ENCODE measurements around the gene CHL1. TPM values are rescaled to one million over a fixed set of nuclear protein-coding genes. Genes with fewer than 3 reads are reported as not detected.

Gene CHL1
- total RNA-seq, 1 donor: 1.8 TPM

DNA sequence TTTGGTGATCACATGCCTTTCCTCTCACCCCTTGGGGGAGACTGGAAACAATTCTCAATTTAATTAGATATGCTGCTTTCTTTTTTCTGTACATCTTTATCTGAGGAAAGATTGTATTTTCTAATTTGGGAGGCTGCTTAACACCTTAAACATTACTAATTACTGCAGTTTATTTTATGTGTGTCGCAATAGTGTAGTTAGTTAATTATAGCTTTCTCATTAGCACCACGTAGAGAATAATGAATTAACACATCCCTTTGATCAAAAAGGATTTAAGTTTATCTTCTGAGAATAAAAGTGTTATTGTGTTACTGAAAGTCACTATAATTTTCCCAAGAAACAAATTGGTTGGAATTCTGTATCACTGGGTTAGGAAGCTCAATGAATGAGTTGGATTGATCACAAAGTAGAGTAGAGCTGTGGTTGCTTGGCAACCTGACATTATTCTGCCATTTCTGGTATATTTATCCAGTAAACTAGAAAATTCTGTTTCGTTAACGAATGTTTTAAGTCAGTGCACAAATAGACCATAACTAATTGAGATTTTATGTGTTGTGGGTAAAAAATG, 4.3 kb downstream of the CHL1 start:
- Histone ChIP-seq H3K4me3 (ENCODE audit: low read length) (no peak overlapping the region), H3K4me1 (ENCODE audit: insufficient read depth, low read length) (no peaks in the 10 kb centered on the region), H3K27me3 (ENCODE audit: insufficient read depth, low read length) (peaks cover 37% of the 10 kb centered on the region), H3K9me3 (ENCODE audit: low read depth, low read length) (no peaks in the 10 kb centered on the region)

DNA sequence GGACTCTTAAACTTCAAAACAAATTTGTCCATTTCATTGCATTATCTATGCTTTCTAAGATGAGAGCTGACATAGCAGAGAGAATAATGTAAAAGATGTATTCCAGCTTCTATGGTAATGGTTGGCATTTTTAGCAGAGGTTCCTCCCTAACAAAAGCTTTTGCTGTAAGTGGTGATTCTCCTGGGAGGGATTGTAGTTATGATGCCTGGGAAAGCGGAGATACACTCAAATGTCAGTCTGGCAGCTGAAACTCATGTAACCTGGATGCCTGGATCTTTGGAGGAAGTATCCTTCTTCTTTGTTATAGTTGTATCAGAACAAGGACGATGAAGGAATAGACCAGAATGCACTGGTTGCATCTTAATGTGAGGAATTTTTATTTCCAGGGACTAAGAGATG, 7.5 kb downstream of the CHL1 start:
- no peaks in the 10 kb centered on the region for H3K4me1 ChIP-seq (ENCODE audit: insufficient read depth, low read length)
- no peaks in the 10 kb centered on the region for H3K9me3 ChIP-seq (ENCODE audit: low read depth, low read length)
- H3K27me3 ChIP-seq (ENCODE audit: insufficient read depth, low read length): peaks cover 12% of the 10 kb centered on the region
- no peak overlapping the region for H3K4me3 ChIP-seq (ENCODE audit: low read length)

DNA sequence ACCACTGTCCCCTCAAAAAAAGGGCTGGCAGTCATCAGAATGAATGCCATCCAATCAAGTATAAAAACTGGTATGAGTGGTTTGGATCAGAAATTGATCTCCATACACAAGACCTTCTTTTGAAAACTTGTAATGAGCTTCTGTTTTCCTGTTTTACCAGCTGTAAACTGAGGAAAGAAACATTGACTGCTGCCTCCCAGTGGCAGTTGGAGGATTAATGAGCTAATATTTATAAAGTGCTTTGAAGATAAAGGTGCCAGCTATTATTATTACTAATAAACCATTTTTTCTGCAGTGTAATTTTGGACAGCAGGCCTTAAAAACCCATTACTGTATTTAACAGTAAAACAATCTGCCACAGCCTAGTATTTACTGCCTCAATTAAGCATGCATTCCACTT, 11.4 kb downstream of the CHL1 start:
- no peaks in the 10 kb centered on the region for H3K4me1 ChIP-seq (ENCODE audit: insufficient read depth, low read length)
- H3K27me3 ChIP-seq (ENCODE audit: insufficient read depth, low read length): no peaks in the 10 kb centered on the region
- no peaks in the 10 kb centered on the region for H3K9me3 ChIP-seq (ENCODE audit: low read depth, low read length)
- no peak overlapping the region for H3K4me3 ChIP-seq (ENCODE audit: low read length)

DNA sequence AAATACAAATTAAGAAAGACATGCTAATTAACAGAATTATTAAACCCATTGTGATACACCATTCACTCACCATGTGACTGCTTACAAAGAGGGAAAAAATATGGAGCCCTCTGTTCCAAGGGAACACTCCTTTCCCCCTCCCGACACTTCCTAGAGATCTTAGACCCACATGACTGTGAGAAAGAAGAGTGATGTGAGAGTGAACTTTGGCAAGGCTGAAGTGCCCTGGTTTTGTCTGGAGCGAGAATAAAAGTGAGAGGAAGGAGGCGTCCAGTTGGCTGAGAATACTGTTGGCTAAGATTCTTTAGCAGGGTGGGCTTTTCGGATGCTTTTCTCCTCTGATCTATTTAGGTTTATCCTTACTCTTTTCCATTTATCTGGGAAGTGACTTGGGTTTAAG, 14.1 kb downstream of the CHL1 start:
- H3K27me3 ChIP-seq (ENCODE audit: insufficient read depth, low read length): no peaks in the 10 kb centered on the region
- no peak overlapping the region for H3K4me3 ChIP-seq (ENCODE audit: low read length)
- H3K9me3 ChIP-seq (ENCODE audit: low read depth, low read length): no peaks in the 10 kb centered on the region
- no peaks in the 10 kb centered on the region for H3K4me1 ChIP-seq (ENCODE audit: insufficient read depth, low read length)

DNA sequence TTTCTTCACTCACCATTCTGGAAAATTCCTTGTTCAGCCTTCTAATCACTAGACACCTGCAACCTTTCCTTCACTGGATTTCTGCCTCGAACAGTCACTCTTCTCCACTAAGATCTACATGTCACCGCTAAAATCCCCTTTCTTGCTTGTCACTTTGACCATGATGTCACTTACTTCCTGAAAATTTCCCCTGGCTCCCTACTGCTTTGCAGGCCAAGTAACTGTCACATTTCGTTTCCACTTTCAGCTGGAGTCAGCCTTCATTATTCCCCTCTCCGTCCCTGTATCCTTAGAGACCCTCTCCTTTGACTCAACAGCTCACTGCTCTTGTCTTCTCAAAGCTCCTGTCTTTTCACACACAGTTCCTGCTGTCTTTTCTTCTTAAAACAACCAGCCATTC, 15.9 kb downstream of the CHL1 start:
- H3K4me1 ChIP-seq (ENCODE audit: insufficient read depth, low read length): no peaks in the 10 kb centered on the region
- no peaks in the 10 kb centered on the region for H3K27me3 ChIP-seq (ENCODE audit: insufficient read depth, low read length)
- no peaks in the 10 kb centered on the region for H3K9me3 ChIP-seq (ENCODE audit: low read depth, low read length)
- no peak overlapping the region for H3K4me3 ChIP-seq (ENCODE audit: low read length)

DNA sequence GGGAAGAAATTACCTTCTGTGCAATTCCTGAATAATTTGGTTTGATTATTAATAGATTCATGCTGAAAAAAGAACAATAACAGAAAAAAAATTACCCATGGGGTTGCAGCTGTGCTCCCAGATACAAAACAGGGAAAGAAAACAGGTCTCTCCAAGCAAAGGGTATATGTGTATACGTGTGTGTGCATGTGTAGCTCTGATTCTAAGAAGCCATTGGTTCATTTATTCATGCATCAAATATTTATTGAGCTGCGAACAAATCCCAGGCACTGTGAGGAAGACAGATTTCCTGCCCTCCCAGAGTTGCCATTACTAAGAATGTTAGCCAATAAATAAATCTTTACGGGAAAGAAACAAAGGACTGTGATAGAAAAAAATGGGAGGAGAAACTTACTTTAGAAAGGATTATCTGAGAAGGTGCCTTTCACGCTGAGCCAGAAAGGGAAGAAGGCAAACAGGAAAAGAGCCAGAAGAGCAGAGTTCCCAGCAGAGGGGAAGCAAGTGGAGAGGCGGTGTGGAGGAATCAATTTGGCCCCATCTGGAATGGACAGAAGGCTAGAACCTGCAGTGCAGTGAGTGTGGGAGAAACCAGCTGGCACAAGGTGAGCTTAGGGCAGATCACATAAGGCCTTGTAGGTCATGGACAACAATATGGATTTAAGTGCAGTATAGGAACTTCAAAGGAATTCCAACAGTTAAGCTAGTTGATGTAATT, 20.7 kb downstream of the CHL1 start:
- Histone ChIP-seq H3K9me3 (ENCODE audit: low read depth, low read length) (no peaks in the 10 kb centered on the region), H3K4me3 (ENCODE audit: low read length) (no peak overlapping the region), H3K4me1 (ENCODE audit: insufficient read depth, low read length) (no peaks in the 10 kb centered on the region), H3K27me3 (ENCODE audit: insufficient read depth, low read length) (no peaks in the 10 kb centered on the region)

DNA sequence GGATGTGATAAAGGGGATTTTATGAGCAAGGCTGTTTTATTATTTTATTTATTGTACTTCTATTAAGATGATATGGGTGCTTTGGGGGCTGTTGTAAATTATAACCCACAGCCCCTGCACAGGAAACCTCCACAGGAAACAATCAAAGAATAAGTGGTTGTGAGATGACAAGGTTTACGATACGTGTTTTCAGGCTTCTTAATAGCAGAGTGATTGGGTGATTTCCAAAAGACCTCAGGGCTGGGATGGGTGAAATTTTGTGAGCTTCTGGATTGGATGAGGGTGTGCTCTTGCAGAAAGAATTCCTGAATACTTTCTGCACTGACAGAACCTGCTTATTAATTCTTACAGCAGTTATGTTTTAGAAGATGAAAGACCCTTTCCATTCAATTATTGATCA, 21.4 kb downstream of the CHL1 start:
- no peaks in the 10 kb centered on the region for H3K4me1 ChIP-seq (ENCODE audit: insufficient read depth, low read length)
- H3K9me3 ChIP-seq (ENCODE audit: low read depth, low read length): peaks cover 4% of the 10 kb centered on the region
- H3K4me3 ChIP-seq (ENCODE audit: low read length): no peak overlapping the region
- no peaks in the 10 kb centered on the region for H3K27me3 ChIP-seq (ENCODE audit: insufficient read depth, low read length)

DNA sequence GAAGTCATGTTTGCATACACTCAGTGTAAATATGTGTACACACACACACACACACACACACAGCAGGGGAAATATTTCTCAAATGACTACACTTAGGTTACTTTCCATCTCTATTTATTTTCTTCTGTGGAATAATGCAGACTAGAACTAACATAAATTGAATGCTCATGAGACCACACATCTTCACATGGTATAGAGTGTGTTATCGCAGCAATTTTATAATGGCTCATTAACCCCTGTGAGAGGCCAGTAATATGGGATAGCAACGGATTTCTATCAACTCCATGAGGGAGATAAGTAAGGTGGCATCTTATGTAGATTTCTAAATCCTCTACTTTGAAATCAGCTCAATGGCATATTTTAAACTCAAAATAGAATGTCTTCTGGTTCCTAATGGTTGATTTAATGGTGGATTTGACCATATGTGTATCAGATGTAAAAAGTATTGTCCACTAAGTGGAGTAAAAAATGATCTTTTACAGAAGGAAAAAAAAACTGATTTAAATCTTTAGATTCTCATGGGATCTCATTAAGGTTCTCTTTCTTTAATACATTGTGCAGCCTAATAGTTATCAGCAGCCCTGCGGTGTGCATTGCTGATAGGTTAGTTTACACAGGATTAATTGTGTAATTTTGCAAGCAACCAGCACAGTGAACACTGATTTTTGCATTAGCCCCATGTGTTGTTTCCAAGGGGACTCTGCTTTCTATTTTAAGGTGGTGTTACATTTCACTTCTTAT, 32.0 kb downstream of the CHL1 start:
- no peaks in the 10 kb centered on the region for H3K27me3 ChIP-seq (ENCODE audit: insufficient read depth, low read length)
- no peaks in the 10 kb centered on the region for H3K4me1 ChIP-seq (ENCODE audit: insufficient read depth, low read length)
- no peak overlapping the region for H3K4me3 ChIP-seq (ENCODE audit: low read length)
- no peaks in the 10 kb centered on the region for H3K9me3 ChIP-seq (ENCODE audit: low read depth, low read length)

DNA sequence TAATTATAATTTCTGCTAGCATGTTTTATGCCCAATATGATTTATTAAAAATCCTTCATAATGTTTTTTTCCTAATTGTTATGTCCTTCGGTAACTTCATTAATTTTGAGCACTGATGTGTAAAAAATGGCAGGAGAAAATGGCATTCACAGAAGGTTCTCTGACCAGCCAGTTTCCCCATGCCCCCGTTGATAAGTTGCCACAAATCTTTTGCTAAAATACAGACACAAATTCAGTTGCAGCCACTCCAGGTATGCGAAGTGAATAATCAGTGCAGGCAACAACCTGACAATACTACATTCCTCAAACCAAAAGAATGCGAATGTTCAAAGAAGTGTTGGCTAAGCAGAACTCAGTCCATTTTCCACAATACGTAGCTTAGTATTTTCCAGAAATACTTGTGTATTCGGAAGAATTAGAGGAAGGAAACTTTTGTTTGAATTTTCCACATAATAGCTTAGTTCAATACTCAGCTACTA, 32.7 kb downstream of the CHL1 start:
- Histone ChIP-seq H3K4me3 (ENCODE audit: low read length) (no peak overlapping the region), H3K9me3 (ENCODE audit: low read depth, low read length) (no peaks in the 10 kb centered on the region), H3K27me3 (ENCODE audit: insufficient read depth, low read length) (no peaks in the 10 kb centered on the region), H3K4me1 (ENCODE audit: insufficient read depth, low read length) (no peaks in the 10 kb centered on the region)

DNA sequence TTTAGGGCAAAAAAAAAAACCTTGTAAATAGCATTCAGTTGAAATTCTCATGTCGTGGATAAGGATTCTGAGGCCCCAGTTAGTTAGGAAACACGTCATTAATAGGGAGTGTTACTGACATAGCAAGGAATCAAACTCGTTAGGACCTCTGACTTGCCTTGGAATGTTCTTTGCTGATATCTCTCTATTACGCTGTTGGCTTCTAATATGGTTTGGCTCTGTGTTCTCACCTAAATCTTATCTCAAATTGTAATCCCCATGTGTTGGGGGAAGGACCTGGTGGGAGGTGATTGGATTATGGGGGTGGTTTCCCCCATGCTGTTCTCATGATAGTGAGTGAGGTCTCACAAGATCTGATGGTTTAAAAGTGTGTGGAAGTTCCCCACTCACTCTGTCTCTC, 40.3 kb downstream of the CHL1 start:
- no peaks in the 10 kb centered on the region for H3K27me3 ChIP-seq (ENCODE audit: insufficient read depth, low read length)
- H3K4me3 ChIP-seq (ENCODE audit: low read length): no peak overlapping the region
- no peaks in the 10 kb centered on the region for H3K4me1 ChIP-seq (ENCODE audit: insufficient read depth, low read length)
- H3K9me3 ChIP-seq (ENCODE audit: low read depth, low read length): no peaks in the 10 kb centered on the region

DNA sequence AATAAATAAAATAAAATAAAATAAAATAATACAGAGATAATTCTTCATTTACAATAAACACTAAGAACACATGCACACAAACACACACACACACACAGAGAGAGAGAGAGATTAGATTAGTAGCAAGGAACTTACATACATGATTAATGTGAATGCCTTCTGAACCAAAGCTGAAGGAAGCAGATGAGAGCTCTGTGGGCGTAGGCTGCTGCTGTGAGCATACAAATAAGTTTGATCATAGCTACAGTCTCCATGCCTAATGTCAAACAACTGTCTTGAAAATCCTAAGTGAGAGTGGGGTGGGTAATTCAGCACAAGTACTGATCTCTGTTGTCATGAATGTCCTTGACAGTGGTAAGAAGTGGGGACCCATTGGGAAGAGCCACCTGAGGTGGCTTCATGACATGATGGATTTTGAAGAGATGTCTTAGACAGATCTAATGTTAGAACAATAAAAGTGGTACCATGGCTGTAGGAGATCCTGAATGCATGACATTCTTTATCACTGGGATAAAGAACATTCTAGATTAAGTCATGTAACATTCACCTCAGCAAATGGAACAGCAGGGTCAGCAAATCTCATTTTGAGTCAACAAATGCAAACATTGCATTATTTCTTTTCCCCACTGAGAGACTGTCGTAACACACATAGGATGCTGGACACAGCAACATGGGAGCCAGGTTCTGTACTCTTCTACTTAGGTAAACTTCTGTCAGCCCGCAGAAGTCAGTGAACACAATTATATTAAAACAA, 46.2 kb downstream of the CHL1 start:
- Histone ChIP-seq H3K4me3 (ENCODE audit: low read length) (no peak overlapping the region), H3K27me3 (ENCODE audit: insufficient read depth, low read length) (no peaks in the 10 kb centered on the region), H3K9me3 (ENCODE audit: low read depth, low read length) (no peaks in the 10 kb centered on the region), H3K4me1 (ENCODE audit: insufficient read depth, low read length) (no peaks in the 10 kb centered on the region)

DNA sequence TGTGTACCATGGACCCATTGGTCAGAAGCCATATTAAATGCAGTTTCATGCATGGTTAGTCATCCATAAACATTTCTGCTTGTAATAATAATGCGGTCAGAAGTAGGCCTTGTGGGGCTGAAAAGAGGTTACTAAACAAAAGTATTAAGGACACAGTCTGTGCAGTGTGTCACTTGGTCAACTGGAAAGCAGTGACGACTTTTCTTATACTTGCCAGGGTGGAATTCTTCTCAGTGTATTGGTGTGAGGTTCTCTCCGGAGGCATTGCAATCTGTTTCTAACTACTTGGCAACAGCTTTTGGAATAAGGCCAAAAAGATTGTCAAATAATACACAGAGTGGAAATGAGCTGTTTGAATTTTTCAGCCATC, 46.8 kb downstream of the CHL1 start:
- Histone ChIP-seq H3K9me3 (ENCODE audit: low read depth, low read length) (no peaks in the 10 kb centered on the region), H3K4me1 (ENCODE audit: insufficient read depth, low read length) (no peaks in the 10 kb centered on the region), H3K4me3 (ENCODE audit: low read length) (no peak overlapping the region), H3K27me3 (ENCODE audit: insufficient read depth, low read length) (no peaks in the 10 kb centered on the region)

DNA sequence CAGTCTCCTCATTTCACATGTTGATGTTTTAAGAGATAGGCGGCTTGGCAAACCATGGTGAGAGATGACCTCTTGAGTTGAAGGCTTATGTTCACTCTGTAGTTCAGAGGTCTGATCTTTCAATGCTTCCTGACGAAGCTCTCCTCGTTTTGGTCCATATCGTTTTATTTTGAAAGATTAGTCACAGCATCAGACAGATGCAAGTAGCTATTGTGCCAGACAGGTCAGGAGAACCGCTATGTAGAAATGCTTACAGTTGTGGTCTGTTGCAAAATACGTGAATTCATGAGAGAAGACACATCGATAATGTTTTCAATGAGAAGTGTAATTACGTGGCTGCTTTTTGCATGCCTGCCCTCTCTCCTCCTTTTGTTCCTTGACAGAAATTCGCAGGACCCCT, 47.5 kb downstream of the CHL1 start:
- Histone ChIP-seq H3K4me1 (ENCODE audit: insufficient read depth, low read length) (no peaks in the 10 kb centered on the region), H3K9me3 (ENCODE audit: low read depth, low read length) (no peaks in the 10 kb centered on the region), H3K4me3 (ENCODE audit: low read length) (no peak overlapping the region), H3K27me3 (ENCODE audit: insufficient read depth, low read length) (no peaks in the 10 kb centered on the region)

DNA sequence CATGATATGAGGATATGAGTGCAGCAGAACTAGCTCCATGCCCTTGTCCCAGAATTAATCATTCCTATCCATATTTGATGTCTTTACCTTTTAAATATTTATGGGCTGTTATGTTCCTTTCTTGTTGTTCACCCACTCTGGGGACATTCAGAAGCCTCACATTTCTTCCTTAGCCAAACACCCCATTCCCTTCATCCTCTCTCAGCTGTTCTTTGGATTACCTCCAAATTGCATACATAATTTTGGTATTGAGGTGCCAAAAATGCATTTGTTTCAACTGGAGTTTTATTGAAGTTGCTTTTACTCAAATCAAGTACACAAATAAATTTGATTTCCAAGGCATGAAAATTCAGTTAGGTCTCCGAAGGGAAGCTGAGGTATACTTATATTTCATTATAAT, 51.4 kb downstream of the CHL1 start:
- H3K27me3 ChIP-seq (ENCODE audit: insufficient read depth, low read length): no peaks in the 10 kb centered on the region
- H3K4me1 ChIP-seq (ENCODE audit: insufficient read depth, low read length): no peaks in the 10 kb centered on the region
- no peaks in the 10 kb centered on the region for H3K9me3 ChIP-seq (ENCODE audit: low read depth, low read length)
- no peak overlapping the region for H3K4me3 ChIP-seq (ENCODE audit: low read length)

DNA sequence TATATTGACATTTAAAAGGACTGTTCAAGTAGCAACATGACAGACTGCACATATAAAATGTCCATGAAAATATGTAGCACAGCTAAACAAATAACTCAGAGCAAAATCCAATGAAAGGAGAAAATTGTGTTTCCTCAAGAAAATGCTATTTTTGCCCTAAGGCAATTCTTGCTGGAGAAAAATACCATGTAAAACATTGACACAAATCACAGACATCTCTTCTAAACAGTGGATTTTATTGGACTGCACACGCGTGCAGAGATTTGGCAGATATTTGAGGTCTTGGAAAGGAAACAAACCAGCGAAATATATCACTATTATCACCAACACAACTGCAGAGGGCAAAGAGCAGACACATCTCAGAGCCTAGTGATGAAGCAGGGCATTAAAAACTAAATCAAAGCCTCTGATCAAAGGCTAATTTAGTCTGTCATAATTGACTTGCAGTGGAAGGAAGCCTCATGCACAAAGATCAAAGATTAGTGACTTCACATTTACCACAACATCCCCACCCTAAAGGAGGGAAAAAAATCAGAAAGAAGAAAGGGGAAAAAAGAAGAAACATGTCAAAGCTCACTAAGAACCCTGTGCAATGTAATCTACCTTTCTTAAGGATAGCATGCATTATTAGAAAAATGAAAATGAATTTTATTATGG, 52.4 kb downstream of the CHL1 start:
- no peaks in the 10 kb centered on the region for H3K4me1 ChIP-seq (ENCODE audit: insufficient read depth, low read length)
- H3K9me3 ChIP-seq (ENCODE audit: low read depth, low read length): no peaks in the 10 kb centered on the region
- H3K27me3 ChIP-seq (ENCODE audit: insufficient read depth, low read length): no peaks in the 10 kb centered on the region
- H3K4me3 ChIP-seq (ENCODE audit: low read length): no peak overlapping the region

All from mononuclear cell (primary cell).